Activated naive CD8-positive, alpha-beta T cell (primary cell): ENCODE results near the gene MRPL42.
"Not testable (repeated sequence)": the region's sequence is repeated elsewhere in the genome, so short reads cannot be mapped to it uniquely, and the experiment has no call there.

Source experiments
- H3K27ac Mint-ChIP-seq: one replicate; pipeline ENCODE4 v1.8.0; 2021; ENCODE audit warnings: mixed read lengths
- H3K27me3 Mint-ChIP-seq: one replicate; pipeline ENCODE4 v1.8.0; 2021; ENCODE audit warnings: mixed read lengths
- H3K36me3 Mint-ChIP-seq: one replicate; pipeline ENCODE4 v1.8.0; 2021; ENCODE audit warnings: mixed read lengths
- H3K4me1 Mint-ChIP-seq: one replicate; pipeline ENCODE4 v1.8.0; 2021; ENCODE audit warnings: low read depth, mixed read lengths
- H3K4me3 Mint-ChIP-seq: one replicate; pipeline ENCODE4 v1.8.0; 2021; ENCODE audit warnings: mild to moderate bottlenecking, mixed read lengths
- H3K9me3 Mint-ChIP-seq: one replicate; pipeline ENCODE4 v1.8.0; 2021; ENCODE audit warnings: low read depth, mixed read lengths

The MRPL42 gene

DNA sequence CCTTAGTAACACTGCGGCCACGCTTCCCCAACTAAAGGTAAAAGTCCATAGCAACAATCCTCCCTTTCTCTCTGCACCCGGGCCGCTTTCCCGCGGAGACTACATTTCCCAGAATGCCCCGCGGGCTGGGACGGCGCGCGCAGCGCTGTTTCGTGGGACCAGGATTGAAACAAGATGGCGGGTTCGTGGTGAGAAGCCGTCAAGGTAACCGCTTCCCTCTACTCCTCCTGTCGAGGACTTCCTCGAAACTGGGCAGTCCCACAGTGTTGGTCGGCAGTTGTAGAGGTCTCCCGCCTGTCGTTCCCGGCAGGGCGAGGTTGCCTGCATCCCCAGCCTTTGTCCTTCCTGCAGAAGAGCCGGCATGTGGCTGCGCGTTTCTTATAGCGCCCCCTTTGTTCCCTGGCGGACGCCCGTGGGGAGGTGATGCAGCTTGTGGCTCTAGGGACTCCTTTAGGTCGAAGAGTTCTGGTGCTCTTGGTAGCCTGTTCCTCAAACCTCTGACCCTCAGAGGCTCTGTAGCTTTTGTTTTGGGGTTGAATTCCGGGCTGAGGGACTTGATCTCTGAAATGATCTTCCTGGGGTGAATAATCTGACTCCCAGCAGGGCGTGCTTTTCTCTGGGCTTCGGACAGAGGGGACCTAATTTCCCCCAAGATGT lies at the start of gene MRPL42:
MRPL42 (plus strand) TSS at position 164 of the 657 bp plus-strand sequence. CDS start 1,772 bp downstream, outside the sequence.
- Mint-ChIP-seq H3K36me3 (peaks cover 5% of the 10 kb centered on the region), H3K27me3 (no peaks in the 10 kb centered on the region), H3K27ac (peak within 1 kb of the TSS; percentile 94), H3K4me3 (peak within 1 kb of the TSS; percentile 98), H3K9me3 (no peaks in the 10 kb centered on the region), H3K4me1 (peaks cover 38% of the 10 kb centered on the region)

DNA sequence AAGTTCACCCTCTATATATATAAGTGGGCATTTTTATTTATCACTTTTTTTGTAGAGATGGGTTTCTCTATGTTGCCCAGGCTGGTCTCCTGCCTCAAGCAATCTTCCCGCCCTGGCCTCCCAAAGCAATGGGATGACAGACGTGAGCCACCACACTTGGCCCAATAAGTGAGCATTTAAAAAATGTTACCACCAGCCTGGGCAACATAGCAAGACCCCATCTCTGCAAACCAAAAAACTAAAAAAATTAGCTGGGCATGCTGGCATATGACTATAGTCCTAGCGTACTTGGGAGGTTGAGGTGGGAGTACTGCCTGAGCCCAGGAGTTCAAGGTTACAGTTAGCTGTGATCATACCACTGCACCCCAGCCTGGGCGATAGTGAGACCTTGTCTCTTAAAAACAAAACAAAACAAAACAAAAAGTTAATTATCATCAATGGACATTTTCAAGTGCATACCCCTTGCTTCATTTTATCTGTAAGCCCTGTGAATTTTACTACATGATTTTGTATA lies 49.3 kb upstream of the MRPL42 start:
- H3K4me1 Mint-ChIP-seq: peaks cover 86% of the 10 kb centered on the region
- no peak overlapping the region for H3K4me3 Mint-ChIP-seq
- H3K27me3 Mint-ChIP-seq: no peaks in the 10 kb centered on the region
- peak overlapping the region; percentile 28 for H3K27ac Mint-ChIP-seq
- no peaks in the 10 kb centered on the region for H3K9me3 Mint-ChIP-seq
- H3K36me3 Mint-ChIP-seq: no peaks in the 10 kb centered on the region

DNA sequence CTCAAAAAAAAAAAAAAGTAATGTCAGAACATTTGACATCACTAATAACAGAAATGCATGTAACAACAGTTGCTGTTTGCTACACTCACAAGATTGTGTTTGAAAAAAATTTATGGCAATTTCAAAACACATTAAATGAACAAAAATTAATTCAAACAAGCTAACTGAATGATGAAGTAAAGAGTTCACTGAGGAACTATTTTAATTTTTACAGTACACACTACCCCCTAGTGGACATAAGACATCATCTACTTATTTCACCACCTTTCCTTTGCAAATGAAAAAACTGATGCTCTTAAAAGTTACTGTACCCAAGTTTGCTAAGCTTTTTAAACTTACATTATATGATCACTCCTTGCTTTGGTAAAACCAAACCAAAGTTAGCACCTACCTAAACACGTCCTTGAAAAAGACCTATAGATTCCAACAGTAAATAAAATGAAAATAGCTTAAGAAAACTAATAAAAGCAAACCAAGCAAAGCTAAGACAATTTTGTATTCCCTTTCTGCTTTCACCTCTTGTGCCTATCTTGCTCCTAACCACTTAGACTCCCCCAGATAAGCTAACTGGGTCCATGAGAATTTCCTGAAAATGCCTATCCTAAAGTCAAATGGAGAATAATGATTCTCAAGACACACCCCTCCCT lies 47.8 kb upstream of the MRPL42 start:
- Mint-ChIP-seq H3K36me3 (no peaks in the 10 kb centered on the region), H3K9me3 (no peaks in the 10 kb centered on the region), H3K4me1 (peaks cover 88% of the 10 kb centered on the region), H3K27me3 (no peaks in the 10 kb centered on the region), H3K4me3 (no peak overlapping the region), H3K27ac (peak overlapping the region; percentile 58)

DNA sequence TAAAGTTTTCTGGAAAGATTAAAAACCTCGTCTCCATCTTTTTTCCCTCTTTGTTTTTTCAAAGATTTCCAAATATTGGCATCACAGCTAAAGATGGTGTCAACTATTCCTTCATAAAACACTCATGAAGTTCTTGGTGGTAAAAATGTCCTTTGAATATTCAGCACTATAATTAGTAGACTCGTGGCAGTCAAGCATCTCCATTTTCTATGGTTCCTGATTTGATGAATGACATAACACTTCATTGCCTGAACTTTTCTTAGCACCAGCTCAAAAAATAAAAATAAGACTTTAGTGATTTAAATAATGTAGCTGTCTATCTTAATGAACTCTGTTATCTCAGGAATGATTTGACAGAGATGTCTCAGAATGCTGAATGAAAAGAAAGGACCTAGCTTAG lies 45.3 kb upstream of the MRPL42 start:
- Mint-ChIP-seq H3K9me3 (no peaks in the 10 kb centered on the region), H3K4me1 (peaks cover 88% of the 10 kb centered on the region), H3K4me3 (no peak overlapping the region), H3K36me3 (no peaks in the 10 kb centered on the region), H3K27me3 (no peaks in the 10 kb centered on the region), H3K27ac (no peak overlapping the region)

DNA sequence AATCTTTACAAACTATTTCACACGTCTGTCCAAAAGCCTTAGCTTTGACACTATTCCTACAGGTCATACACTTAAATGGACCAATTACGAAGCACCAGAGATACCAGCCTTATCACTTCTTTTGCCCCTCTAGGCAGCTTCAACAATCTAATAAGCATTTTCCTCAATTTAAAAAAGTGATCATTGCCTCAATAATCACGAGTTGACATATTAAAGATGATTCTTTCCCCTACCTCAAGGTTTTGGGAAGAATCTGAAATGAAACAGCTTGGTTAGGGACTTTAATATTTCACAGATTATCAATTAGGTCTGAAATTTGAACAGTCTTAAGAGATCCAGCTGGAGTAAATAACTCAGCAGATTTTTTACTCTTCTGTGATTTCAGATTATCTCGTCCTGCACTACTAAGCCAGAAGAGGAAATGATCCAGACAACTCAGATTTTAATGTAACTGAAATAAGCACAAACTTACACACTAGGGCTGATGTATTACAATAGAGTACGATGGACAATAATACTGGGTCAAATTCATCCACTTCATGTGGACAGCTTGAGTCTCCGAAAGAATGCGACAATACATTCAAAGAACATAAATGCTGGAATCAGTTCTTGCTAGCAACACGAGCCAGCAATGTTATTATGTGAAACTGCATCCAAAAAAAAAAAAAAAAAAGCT lies 41.4 kb upstream of the MRPL42 start:
- H3K27ac Mint-ChIP-seq: peak overlapping the region; percentile 5
- no peaks in the 10 kb centered on the region for H3K36me3 Mint-ChIP-seq
- peaks cover 85% of the 10 kb centered on the region for H3K4me1 Mint-ChIP-seq
- H3K27me3 Mint-ChIP-seq: no peaks in the 10 kb centered on the region
- no peaks in the 10 kb centered on the region for H3K9me3 Mint-ChIP-seq
- peak overlapping the region; percentile 24 for H3K4me3 Mint-ChIP-seq

DNA sequence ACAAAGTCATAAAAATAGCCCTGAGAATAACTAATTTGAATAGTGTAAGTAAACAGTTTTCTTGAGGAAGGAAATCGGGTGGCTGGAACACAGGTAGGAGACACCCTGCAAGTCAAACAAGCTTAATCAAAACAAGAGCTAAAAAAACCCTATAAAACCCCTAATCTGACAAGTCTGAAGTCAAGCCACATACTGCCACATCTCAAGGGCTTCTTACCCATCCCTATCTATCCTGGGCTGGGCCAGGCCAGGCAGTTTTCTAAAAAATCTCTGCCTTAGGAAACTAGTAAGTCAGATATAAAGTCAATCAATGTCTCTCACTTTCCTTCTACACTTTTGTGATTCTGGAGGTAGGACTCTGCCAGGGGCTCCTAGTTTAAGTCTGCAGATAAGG lies 40.9 kb upstream of the MRPL42 start:
- no peaks in the 10 kb centered on the region for H3K36me3 Mint-ChIP-seq
- H3K27ac Mint-ChIP-seq: peak overlapping the region; percentile 5
- H3K9me3 Mint-ChIP-seq: no peaks in the 10 kb centered on the region
- H3K4me3 Mint-ChIP-seq: peak overlapping the region; percentile 44
- no peaks in the 10 kb centered on the region for H3K27me3 Mint-ChIP-seq
- peaks cover 84% of the 10 kb centered on the region for H3K4me1 Mint-ChIP-seq

DNA sequence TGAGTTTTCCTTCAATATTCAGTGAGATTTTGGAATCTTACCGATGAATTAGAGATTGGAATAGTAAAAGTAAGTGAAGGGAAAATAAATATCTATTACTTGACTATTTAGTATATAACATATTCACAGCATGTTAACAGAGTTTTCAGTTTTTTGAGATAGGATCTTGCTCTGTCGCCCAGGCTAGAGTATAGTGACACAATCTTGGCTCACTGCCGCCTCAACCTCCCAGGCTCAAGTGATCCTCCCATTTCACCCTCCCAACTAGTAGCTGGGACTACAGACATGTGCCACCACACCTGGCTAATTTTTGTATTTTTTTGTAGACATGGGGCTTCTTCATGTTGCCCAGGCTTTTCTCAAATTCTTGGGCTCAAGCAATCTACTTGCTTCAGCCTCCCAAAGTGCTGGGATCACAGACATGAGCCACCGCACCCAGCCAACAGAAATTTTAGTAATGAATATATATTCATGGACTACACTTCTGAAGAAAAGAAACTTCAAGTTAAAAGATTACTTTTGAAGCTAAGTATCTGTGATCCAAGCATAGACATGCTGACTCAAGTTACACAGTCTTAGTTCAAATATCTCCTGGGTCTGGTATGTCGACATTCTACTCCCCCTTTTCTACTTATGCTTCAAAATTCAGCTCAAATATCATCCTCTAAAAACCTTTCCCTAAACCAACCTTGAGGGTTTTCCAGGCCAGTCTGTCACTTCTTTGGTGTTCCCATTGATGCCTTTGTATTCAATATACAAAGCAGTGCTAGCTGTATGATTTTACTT lies 39.3 kb upstream of the MRPL42 start:
- peak overlapping the region; percentile 61 for H3K27ac Mint-ChIP-seq
- H3K27me3 Mint-ChIP-seq: no peaks in the 10 kb centered on the region
- H3K4me1 Mint-ChIP-seq: peaks cover 81% of the 10 kb centered on the region
- H3K9me3 Mint-ChIP-seq: no peaks in the 10 kb centered on the region
- peak overlapping the region; percentile 35 for H3K4me3 Mint-ChIP-seq
- no peaks in the 10 kb centered on the region for H3K36me3 Mint-ChIP-seq

DNA sequence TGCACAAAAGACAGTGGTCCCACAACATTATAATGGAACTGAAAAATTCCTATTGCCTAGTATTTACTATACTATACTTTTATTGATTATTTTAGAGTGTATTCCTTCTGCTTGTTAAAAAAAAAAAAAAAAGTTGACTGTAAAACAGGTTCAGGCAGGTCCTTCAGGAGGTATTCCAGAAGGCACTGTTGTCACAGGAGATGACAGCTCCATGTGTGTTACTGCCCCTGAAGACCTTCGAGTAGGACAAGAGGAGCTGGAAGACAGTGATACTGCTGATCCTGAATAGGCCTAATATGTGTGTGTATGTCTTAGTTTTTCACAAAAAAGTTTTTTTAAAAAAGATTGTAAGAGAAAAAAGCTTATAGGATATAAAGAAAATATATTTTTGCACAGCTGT lies 37.9 kb upstream of the MRPL42 start:
- Mint-ChIP-seq H3K27me3 (no peaks in the 10 kb centered on the region), H3K9me3 (no peaks in the 10 kb centered on the region), H3K4me3 (no peak overlapping the region), H3K27ac (no peak overlapping the region), H3K36me3 (no peaks in the 10 kb centered on the region), H3K4me1 (peaks cover 82% of the 10 kb centered on the region)

DNA sequence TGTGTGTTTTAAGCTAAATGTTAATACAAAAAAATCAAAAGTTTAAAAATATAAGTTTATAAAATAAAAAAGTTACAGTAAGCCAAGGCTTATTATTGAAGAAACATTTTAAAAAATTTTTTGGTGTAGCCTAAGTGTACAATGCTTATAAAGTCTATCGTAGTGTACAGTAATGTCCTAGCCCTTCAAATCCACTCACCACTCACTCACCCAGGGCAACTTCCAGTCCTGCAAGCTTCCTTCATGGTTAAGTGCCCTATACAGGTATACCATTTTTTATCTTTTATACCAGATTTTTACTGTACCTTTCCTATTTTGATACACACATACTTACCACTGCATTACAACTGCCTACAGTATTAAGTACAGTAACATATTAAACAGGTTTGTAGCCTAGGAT lies 37.5 kb upstream of the MRPL42 start:
- no peaks in the 10 kb centered on the region for H3K36me3 Mint-ChIP-seq
- peak overlapping the region; percentile 6 for H3K4me3 Mint-ChIP-seq
- H3K4me1 Mint-ChIP-seq: peaks cover 80% of the 10 kb centered on the region
- peak overlapping the region; percentile 5 for H3K27ac Mint-ChIP-seq
- H3K9me3 Mint-ChIP-seq: no peaks in the 10 kb centered on the region
- no peaks in the 10 kb centered on the region for H3K27me3 Mint-ChIP-seq

DNA sequence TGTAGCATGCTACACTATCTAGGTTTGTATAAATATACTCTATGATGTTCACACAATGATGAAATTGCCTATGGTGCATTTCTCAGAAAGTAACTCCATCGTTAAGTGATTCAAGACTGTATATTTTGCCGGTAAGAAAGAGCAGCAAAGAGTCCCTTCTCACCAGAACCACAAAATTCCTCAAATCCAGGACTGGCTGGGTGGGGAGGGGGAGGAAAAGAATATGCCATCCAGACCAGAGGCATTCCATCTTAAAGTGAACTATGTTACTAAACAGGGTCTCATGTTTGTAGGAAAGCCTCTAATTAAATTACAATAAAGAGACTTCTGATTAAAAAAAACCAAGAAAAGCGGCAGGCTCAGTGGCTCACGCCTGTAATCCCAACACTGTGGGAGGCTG lies 37.0 kb upstream of the MRPL42 start:
- peaks cover 80% of the 10 kb centered on the region for H3K4me1 Mint-ChIP-seq

DNA sequence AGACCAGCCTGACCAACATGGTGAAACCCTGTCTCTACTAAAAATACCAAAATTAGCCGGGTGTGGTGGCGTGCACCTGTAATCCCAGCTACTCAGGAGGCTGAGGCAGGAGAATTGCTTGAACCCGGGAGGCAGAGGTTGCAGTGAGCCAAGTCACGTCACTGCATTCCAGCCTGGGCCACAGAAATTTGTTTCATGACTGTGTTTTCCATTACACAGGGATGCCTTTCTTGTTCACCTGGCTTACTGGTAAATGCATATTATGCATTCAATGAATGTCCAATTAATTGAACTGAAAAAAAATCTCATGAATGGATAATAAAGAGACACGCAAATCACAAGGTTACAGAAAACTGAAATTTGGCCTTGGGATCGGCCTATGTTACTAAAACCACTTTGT lies 35.3 kb upstream of the MRPL42 start:
- H3K9me3 Mint-ChIP-seq, H3K36me3 Mint-ChIP-seq, H3K27me3 Mint-ChIP-seq, H3K27ac Mint-ChIP-seq: not testable (repeated sequence)
- Mint-ChIP-seq H3K4me3 (peak overlapping the region; percentile 9), H3K4me1 (peaks cover 78% of the 10 kb centered on the region)

More for the DNA sequence above, 37.0 kb upstream of the MRPL42 start:
- H3K27ac Mint-ChIP-seq: peak overlapping the region; percentile 5
- no peaks in the 10 kb centered on the region for H3K9me3 Mint-ChIP-seq
- peak overlapping the region; percentile 6 for H3K4me3 Mint-ChIP-seq
- no peaks in the 10 kb centered on the region for H3K27me3 Mint-ChIP-seq
- no peaks in the 10 kb centered on the region for H3K36me3 Mint-ChIP-seq

DNA sequence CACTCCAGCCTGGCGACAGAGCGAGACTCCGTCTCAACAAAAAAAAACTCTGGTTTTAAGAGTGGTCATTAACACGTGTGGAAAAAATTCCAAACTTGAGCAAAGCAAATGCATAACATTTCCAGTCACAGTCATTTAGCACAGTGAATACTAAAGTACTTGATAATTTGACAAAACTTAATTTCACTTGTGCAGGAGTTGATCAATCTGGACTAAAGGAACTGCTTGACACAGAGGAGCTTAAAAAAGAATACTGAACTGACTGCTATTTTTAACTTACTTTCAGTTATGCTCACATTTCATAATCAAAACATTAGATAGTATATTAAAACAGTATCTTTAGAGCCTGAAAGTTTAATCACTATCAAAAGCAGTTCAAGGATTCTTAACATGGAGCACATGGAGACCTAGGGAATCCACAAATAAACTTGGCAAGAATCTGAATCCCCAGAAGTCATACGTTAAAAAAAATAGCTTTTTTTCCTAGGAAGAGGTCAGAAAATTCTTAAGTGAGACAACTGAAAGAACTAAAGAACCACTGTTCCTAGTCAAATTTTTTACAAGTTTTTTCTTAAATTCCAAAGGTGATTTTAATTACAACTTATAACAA lies 33.0 kb upstream of the MRPL42 start:
- Mint-ChIP-seq H3K4me3 (peak overlapping the region; percentile 5), H3K27me3 (no peaks in the 10 kb centered on the region), H3K4me1 (peaks cover 84% of the 10 kb centered on the region), H3K27ac (no peak overlapping the region), H3K36me3 (no peaks in the 10 kb centered on the region), H3K9me3 (no peaks in the 10 kb centered on the region)

DNA sequence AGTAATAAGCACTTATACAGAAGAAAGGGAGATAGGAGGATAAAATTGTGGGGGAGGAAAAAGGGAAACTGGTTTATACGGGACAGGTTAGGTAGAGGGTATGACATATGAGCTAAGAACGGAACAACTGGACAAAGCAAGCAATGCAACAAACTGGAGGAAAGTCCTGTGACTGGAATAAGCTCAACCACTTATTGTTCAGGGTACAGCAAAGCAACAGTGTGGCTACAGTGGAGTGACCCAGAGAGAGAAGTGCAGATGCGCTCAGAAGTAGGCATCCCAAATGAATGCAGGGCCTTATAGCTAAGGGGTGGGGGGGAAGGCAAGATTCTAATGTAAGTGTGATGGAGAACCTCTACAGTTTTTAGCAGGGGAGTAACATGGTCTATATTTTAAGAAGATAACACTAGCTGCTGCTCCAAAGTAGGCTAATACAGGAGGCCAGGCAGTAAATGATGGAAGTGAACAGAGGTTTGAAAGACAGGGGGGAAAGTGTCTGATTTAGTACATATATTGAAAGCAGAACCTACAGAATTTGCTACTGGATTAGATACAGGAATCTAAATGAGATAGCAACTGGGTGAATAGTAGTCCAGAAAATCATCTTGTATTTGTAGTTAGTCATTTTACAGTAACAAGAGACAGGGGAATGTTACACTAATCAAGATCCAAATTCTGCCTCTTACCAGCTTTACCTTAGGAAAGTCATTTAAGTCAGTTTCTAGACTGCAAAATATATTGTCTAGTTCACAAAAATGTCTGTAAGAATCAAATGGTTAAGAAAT lies 28.9 kb upstream of the MRPL42 start:
- no peaks in the 10 kb centered on the region for H3K9me3 Mint-ChIP-seq
- peak overlapping the region; percentile 96 for H3K4me3 Mint-ChIP-seq
- H3K27ac Mint-ChIP-seq: peak overlapping the region; percentile 18
- H3K4me1 Mint-ChIP-seq: peaks cover 76% of the 10 kb centered on the region
- no peaks in the 10 kb centered on the region for H3K27me3 Mint-ChIP-seq
- no peaks in the 10 kb centered on the region for H3K36me3 Mint-ChIP-seq
